ENCODE data around the gene BCL7C. TPM values are rescaled to one million over a fixed set of nuclear protein-coding genes. Genes with fewer than 3 reads are reported as not detected.

The BCL7C gene
- polyA plus RNA-seq, 1 donor (not counting 4 experiments of a cell fraction or from before 2014, with no cell fraction given): 19.2 TPM

DNA sequence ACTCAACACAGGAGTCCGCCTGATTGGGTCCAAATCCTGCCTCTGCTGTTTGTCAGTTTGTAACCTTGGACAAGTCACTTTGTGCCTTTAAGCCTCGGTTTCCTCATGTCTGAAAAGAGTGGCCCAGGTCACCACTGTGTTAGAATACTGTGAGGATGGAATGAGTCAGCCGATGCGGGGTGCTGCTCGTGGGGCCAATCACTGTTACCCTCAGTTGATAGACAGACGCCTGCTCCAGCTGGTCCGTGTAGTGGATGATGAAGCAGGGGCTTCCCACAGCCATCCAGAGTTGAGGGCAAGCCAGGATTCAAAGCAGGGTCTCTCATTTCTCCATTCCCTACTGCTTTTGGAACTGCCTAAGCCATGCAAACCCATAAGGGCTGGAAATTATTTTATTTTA is 35.3 kb upstream of the BCL7C start:
- TF ChIP-seq, protein P1, sequence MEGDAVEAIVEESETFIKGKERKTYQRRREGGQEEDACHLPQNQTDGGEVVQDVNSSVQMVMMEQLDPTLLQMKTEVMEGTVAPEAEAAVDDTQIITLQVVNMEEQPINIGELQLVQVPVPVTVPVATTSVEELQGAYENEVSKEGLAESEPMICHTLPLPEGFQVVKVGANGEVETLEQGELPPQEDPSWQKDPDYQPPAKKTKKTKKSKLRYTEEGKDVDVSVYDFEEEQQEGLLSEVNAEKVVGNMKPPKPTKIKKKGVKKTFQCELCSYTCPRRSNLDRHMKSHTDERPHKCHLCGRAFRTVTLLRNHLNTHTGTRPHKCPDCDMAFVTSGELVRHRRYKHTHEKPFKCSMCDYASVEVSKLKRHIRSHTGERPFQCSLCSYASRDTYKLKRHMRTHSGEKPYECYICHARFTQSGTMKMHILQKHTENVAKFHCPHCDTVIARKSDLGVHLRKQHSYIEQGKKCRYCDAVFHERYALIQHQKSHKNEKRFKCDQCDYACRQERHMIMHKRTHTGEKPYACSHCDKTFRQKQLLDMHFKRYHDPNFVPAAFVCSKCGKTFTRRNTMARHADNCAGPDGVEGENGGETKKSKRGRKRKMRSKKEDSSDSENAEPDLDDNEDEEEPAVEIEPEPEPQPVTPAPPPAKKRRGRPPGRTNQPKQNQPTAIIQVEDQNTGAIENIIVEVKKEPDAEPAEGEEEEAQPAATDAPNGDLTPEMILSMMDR (optimal IDR thresholded peaks at IDR 0.05 in 1 of 3, IDR thresholded peaks at IDR 0.05 in 1 of 3, conservative IDR thresholded peaks at IDR 0.05 in 1 of 3; ENCODE audit: extremely low read depth in 1 of 3, insufficient read depth in 2 of 3, low read length in 3 of 3): no peak
- no peak for TF ChIP-seq EZH2 (IDR thresholded peaks at IDR 0.05; ENCODE audit: low read length)
- Histone ChIP-seq H2AFZ (ENCODE audit: control insufficient read depth, low read length) (no peak overlapping the region), H3K4me2 (ENCODE audit: control insufficient read depth, extremely low read depth, insufficient read depth, low read depth, low read length) (peak overlapping the region; percentile 16), H3K36me3 (ENCODE audit: control insufficient read depth in 2 of 2, extremely low read depth in 1 of 2, insufficient read depth in 2 of 2, low read length in 2 of 2) (peaks cover 13 to 30% of the 10 kb centered on the region in 2 experiments), H3K4me1 (ENCODE audit: control insufficient read depth, extremely low read depth, insufficient read depth, low read length) (peaks cover 21% of the 10 kb centered on the region), H3K9me1 (ENCODE audit: control insufficient read depth, extremely low read depth, insufficient read depth, low read length) (no peaks in the 10 kb centered on the region), H3K9me3 (ENCODE audit: control insufficient read depth, low read depth, low read length) (no peaks in the 10 kb centered on the region), H3K9ac (ENCODE audit: control insufficient read depth, extremely low read depth, insufficient read depth, low read length) (peak overlapping the region; percentile 33), H4K20me1 (ENCODE audit: control insufficient read depth, extremely low read depth, insufficient read depth, low read length) (no peaks in the 10 kb centered on the region), H3K79me2 (ENCODE audit: control insufficient read depth, insufficient read depth, low read length) (peaks cover 20% of the 10 kb centered on the region), H3K27ac (ENCODE audit: control insufficient read depth, insufficient read depth, low read length) (peak overlapping the region; percentile 40), H3K4me3 (ENCODE audit: control insufficient read depth in 2 of 3, extremely low read depth in 1 of 3, insufficient read depth in 2 of 3, low read depth in 1 of 3, low read length in 3 of 3) (no peak overlapping the region), H3K27me3 (ENCODE audit: control insufficient read depth, extremely low read depth, insufficient read depth, low read length) (no peaks in the 10 kb centered on the region)
- FAIRE-seq: no peak
- dilution Hi-C loops (cut with MboI; ENCODE audit: extremely low pct_ligation_motif_present, low sequenced_read_pairs): no loop called here
- DNase-seq (ENCODE audit: low read depth, low spot score): no peak

DNA sequence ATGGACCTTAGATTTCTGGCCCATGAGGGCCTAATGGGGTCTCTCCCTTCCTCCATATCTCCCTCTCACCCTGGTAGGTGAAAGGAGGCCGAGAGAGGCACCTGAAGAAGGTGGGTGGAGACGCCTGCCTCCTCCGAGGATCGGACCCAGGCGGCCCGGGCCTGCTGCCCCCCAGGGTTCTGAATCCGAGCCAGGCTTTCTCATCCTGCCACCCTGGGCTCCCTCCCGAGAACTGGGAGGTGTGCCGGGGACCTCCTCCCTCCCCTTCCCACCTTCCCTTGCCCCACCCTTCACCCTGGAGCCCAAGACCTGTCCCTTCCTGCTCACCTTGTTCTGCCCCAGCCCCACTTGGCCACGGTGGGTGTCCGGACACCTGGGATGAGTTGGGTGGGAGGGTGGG is 34.5 kb upstream of the BCL7C start:
- H4K20me1 ChIP-seq (ENCODE audit: control insufficient read depth, extremely low read depth, insufficient read depth, low read length): no peaks in the 10 kb centered on the region
- TF ChIP-seq EZH2 (IDR thresholded peaks at IDR 0.05; ENCODE audit: low read length): no peak
- TF ChIP-seq, protein P1 (optimal IDR thresholded peaks at IDR 0.05 in 1 of 3, IDR thresholded peaks at IDR 0.05 in 1 of 3, conservative IDR thresholded peaks at IDR 0.05 in 1 of 3; ENCODE audit: extremely low read depth in 1 of 3, insufficient read depth in 2 of 3, low read length in 3 of 3): no peak
- no peaks in the 10 kb centered on the region for H3K9me1 ChIP-seq (ENCODE audit: control insufficient read depth, extremely low read depth, insufficient read depth, low read length)
- H3K27me3 ChIP-seq (ENCODE audit: control insufficient read depth, extremely low read depth, insufficient read depth, low read length): no peaks in the 10 kb centered on the region
- H3K27ac ChIP-seq (ENCODE audit: control insufficient read depth, insufficient read depth, low read length): peak overlapping the region; percentile 41
- DNase-seq (ENCODE audit: low read depth, low spot score) (no peak), FAIRE-seq (no peak)
- no peaks in the 10 kb centered on the region for H3K9me3 ChIP-seq (ENCODE audit: control insufficient read depth, low read depth, low read length)
- peak overlapping the region; percentile 72 for H3K9ac ChIP-seq (ENCODE audit: control insufficient read depth, extremely low read depth, insufficient read depth, low read length)
- peak overlapping the region; percentile 41 to 45 (median 41) for H3K4me3 ChIP-seq (ENCODE audit: control insufficient read depth in 2 of 3, extremely low read depth in 1 of 3, insufficient read depth in 2 of 3, low read depth in 1 of 3, low read length in 3 of 3)
- peaks cover 13 to 28% of the 10 kb centered on the region in 2 experiments for H3K36me3 ChIP-seq (ENCODE audit: control insufficient read depth in 2 of 2, extremely low read depth in 1 of 2, insufficient read depth in 2 of 2, low read length in 2 of 2)
- H3K79me2 ChIP-seq (ENCODE audit: control insufficient read depth, insufficient read depth, low read length): peaks cover 20% of the 10 kb centered on the region
- peak overlapping the region; percentile 61 for H3K4me2 ChIP-seq (ENCODE audit: control insufficient read depth, extremely low read depth, insufficient read depth, low read depth, low read length)
- dilution Hi-C loops (cut with MboI; ENCODE audit: extremely low pct_ligation_motif_present, low sequenced_read_pairs): no loop called here
- peak overlapping the region; percentile 16 for H2AFZ ChIP-seq (ENCODE audit: control insufficient read depth, low read length)
- peaks cover 21% of the 10 kb centered on the region for H3K4me1 ChIP-seq (ENCODE audit: control insufficient read depth, extremely low read depth, insufficient read depth, low read length)
